Upper lobe of left lung (tissue), 4 donors: Measurements from ENCODE around the gene SEMA5A.

ENCODE experiments used
- POLR2A ChIP-seq, 4 donors: fragments of 450-650 bp; IDR thresholded peaks; one replicate each; pipeline ENCODE4 v1.5.1; 2016 to 2017; ENCODE audit warnings: antibody characterized with exemption in 4 of 4, mild to moderate bottlenecking in 2 of 4
- POLR2AphosphoS5 ChIP-seq, 2 donors: sonication (generic); formaldehyde crosslinking; IDR thresholded peaks; one replicate each; pipeline ENCODE4 v1.5.1; 2017; ENCODE audit warnings: antibody characterized with exemption in 2 of 2
- TF ChIP-seq, protein P1 (sequence below), 6 experiments: fragments of 450-650 bp in 4 of 6; fragments of 200-600 bp in 2 of 6; sonication (generic) in 2 of 6; IDR thresholded peaks; one replicate each; pipeline ENCODE4 v1.5.1; 2016 to 2019; ENCODE audit warnings: antibody characterized with exemption in 6 of 6

DNA sequence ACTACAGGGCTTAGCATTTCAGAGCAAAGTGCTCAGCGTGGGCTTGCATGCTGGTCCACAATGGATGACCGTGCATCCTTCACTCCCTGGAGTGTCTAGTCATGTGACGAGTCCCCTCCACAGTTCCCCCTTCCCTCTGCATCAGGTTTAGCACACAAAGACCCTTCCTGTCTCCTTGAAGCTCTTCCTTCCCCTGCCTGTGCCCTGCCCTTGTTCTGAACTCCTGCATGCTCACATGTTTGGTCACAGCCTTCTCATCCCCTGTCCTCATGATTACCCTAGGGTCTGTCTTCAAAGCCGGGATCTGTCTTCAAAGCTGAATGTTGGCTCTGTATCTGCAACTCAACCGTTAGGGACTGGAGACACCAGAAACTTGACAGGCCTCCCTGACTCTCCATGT lies 388.9 kb downstream of the SEMA5A start:
- TF ChIP-seq, protein P1, sequence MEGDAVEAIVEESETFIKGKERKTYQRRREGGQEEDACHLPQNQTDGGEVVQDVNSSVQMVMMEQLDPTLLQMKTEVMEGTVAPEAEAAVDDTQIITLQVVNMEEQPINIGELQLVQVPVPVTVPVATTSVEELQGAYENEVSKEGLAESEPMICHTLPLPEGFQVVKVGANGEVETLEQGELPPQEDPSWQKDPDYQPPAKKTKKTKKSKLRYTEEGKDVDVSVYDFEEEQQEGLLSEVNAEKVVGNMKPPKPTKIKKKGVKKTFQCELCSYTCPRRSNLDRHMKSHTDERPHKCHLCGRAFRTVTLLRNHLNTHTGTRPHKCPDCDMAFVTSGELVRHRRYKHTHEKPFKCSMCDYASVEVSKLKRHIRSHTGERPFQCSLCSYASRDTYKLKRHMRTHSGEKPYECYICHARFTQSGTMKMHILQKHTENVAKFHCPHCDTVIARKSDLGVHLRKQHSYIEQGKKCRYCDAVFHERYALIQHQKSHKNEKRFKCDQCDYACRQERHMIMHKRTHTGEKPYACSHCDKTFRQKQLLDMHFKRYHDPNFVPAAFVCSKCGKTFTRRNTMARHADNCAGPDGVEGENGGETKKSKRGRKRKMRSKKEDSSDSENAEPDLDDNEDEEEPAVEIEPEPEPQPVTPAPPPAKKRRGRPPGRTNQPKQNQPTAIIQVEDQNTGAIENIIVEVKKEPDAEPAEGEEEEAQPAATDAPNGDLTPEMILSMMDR (IDR thresholded peaks at IDR 0.05): no peak
- no peak for TF ChIP-seq POLR2A (IDR thresholded peaks at IDR 0.05)
- TF ChIP-seq POLR2AphosphoS5 (IDR thresholded peaks at IDR 0.05): no peak
